MG63 (cell line): ENCODE data around the gene TRAF2. TPM values are rescaled to one million over a fixed set of nuclear protein-coding genes. Genes with fewer than 3 reads are reported as not detected.
"Not testable (repeated sequence)": the region's sequence is repeated elsewhere in the genome, so short reads cannot be mapped to it uniquely, and the experiment has no call there.

ENCODE experiments used
- DNase-seq: peaks from one replicate; pipeline ENCODE4 v3.0.0-alpha.2; 2020
- H3K27me3 ChIP-seq: fragments of 250-450 bp; sonication (Bioruptor Pico); 2 replicates; pipeline ENCODE4 v1.5.1; 2020; ENCODE audit warnings: mild to moderate bottlenecking, moderate library complexity
- H3K36me3 ChIP-seq: fragments of 250-450 bp; sonication (Bioruptor Pico); 2 replicates; pipeline ENCODE4 v1.5.1; 2020; ENCODE audit warnings: mild to moderate bottlenecking, moderate library complexity
- H3K4me3 ChIP-seq: fragments of 250-450 bp; sonication (Bioruptor Pico); 2 replicates; pipeline ENCODE4 v1.5.1; 2020; ENCODE audit warnings: mild to moderate bottlenecking, moderate library complexity
- H3K9me3 ChIP-seq: fragments of 250-450 bp; sonication (Bioruptor Pico); 2 replicates; pipeline ENCODE4 v1.5.1; 2020; ENCODE audit warnings: mild to moderate bottlenecking, moderate library complexity
- total RNA-seq: library from RNA; depleted of rRNA; stranded (reverse); fragments of >200 nt; shearing (Covaris generic); gene quantifications from 2 replicates; pipeline ENCODE4 v1.2.3, GENCODE V29; 2014; ENCODE audit warnings: low replicate concordance; rRNA removed

TRAF2 gene
- 27.6 and 46.5 TPM in 2 replicates for total RNA-seq

GRCh38 chr9:136885950-136886578, at the start of gene TRAF2:
Gene TRAF2, plus strand, starts transcription at chr9:136886516. Its CDS starts 12,225 bp downstream, at chr9:136898741.
- H3K36me3 ChIP-seq = peaks cover 18% of the 10 kb centered on the region
- no peaks in the 10 kb centered on the region for H3K9me3 ChIP-seq
- no peaks in the 10 kb centered on the region for H3K27me3 ChIP-seq
- peak; percentile 99 for DNase-seq
- peak within 1 kb of the TSS; percentile 94 for H3K4me3 ChIP-seq

- Histone ChIP-seq H3K36me3 (peaks cover 10% of the 10 kb centered on the region), H3K27me3 (no peaks in the 10 kb centered on the region), H3K9me3 (no peaks in the 10 kb centered on the region), H3K4me3 (no peak overlapping the region)
- DNase-seq = no peak
These were observed 49.0 kb upstream of the TRAF2 start for GRCh38 chr9:136837146-136837855.

- H3K4me3 ChIP-seq, H3K9me3 ChIP-seq, H3K27me3 ChIP-seq, DNase-seq: not testable (repeated sequence)
- H3K36me3 ChIP-seq = peaks cover 10% of the 10 kb centered on the region
These were observed 48.4 kb upstream of the TRAF2 start for GRCh38 chr9:136837856-136838277.

GRCh38 chr9:136838314-136839228, 47.7 kb upstream of the TRAF2 start:
- Histone ChIP-seq H3K9me3 (no peaks in the 10 kb centered on the region), H3K36me3 (peaks cover 10% of the 10 kb centered on the region), H3K4me3 (no peak overlapping the region), H3K27me3 (no peaks in the 10 kb centered on the region)
- DNase-seq = no peak

GRCh38 chr9:136839229-136840139, 46.8 kb upstream of the TRAF2 start:
- Histone ChIP-seq H3K36me3 (peaks cover 10% of the 10 kb centered on the region), H3K9me3 (no peaks in the 10 kb centered on the region), H3K4me3 (no peak overlapping the region), H3K27me3 (no peaks in the 10 kb centered on the region)
- DNase-seq = no peak

GRCh38 chr9:136840140-136840876, 46.0 kb upstream of the TRAF2 start:
- Histone ChIP-seq H3K36me3 (peaks cover 10% of the 10 kb centered on the region), H3K9me3 (no peaks in the 10 kb centered on the region), H3K27me3 (no peaks in the 10 kb centered on the region), H3K4me3 (no peak overlapping the region)
- no peak for DNase-seq

- H3K9me3 ChIP-seq = no peaks in the 10 kb centered on the region
- DNase-seq = peak; percentile 76
- H3K4me3 ChIP-seq = no peak overlapping the region
- no peaks in the 10 kb centered on the region for H3K27me3 ChIP-seq
- peaks cover 7% of the 10 kb centered on the region; the same call in 1 of the 2 replicates for H3K36me3 ChIP-seq
These were observed 45.3 kb upstream of the TRAF2 start for GRCh38 chr9:136840877-136841645.

- H3K4me3 ChIP-seq, H3K27me3 ChIP-seq, H3K36me3 ChIP-seq, DNase-seq, H3K9me3 ChIP-seq: not testable (repeated sequence)
These were observed 44.5 kb upstream of the TRAF2 start for GRCh38 chr9:136841646-136842379.

GRCh38 chr9:136842380-136842948, 43.9 kb upstream of the TRAF2 start, which contains the start of gene AJM1:
Gene AJM1, plus strand, starts transcription at chr9:136842478. Its CDS starts 1,937 bp downstream, at chr9:136844415.
- H3K4me3 ChIP-seq = peak within 1 kb of the TSS; percentile 34
- H3K9me3 ChIP-seq, H3K27me3 ChIP-seq, H3K36me3 ChIP-seq: not testable (repeated sequence)
- peak; percentile 65 for DNase-seq

GRCh38 chr9:136843159-136843800, 43.0 kb upstream of the TRAF2 start:
- H3K27me3 ChIP-seq, DNase-seq, H3K9me3 ChIP-seq, H3K4me3 ChIP-seq, H3K36me3 ChIP-seq: not testable (repeated sequence)

- not testable (repeated sequence) for H3K27me3 ChIP-seq, H3K4me3 ChIP-seq, DNase-seq, H3K9me3 ChIP-seq, H3K36me3 ChIP-seq
These were observed 42.2 kb upstream of the TRAF2 start for GRCh38 chr9:136843801-136844740.

- Histone ChIP-seq H3K4me3 (no peak overlapping the region), H3K27me3 (no peaks in the 10 kb centered on the region), H3K9me3 (no peaks in the 10 kb centered on the region), H3K36me3 (peaks cover 5% of the 10 kb centered on the region)
- no peak for DNase-seq
These were observed 41.4 kb upstream of the TRAF2 start for GRCh38 chr9:136844761-136845464.
